Transverse colon (tissue), 4 donors: ENCODE measurements around the gene MAGI1.

Experiments
- POLR2A ChIP-seq: fragments of 450-650 bp; IDR thresholded peaks from one replicate; pipeline ENCODE4 v1.6.1; 2016; ENCODE audit warnings: antibody characterized with exemption, mild to moderate bottlenecking, moderate library complexity
- POLR2AphosphoS5 ChIP-seq, 3 donors: sonication (generic); formaldehyde crosslinking; IDR thresholded peaks; one replicate each; pipeline ENCODE4 v1.6.1; 2016; ENCODE audit warnings: antibody characterized with exemption in 3 of 3
- TF ChIP-seq, protein P1 (sequence below), 5 experiments: fragments of 200-600 bp in 3 of 5; fragments of 450-650 bp in 2 of 5; sonication (generic) in 3 of 5; IDR thresholded peaks; 1 replicate in 2 of 5; 2 replicates in 3 of 5; pipeline ENCODE4 v1.5.1; 2016 to 2017; ENCODE audit warnings: antibody characterized with exemption in 5 of 5, inconsistent platforms in 3 of 5, mild to moderate bottlenecking in 2 of 5, moderate library complexity in 1 of 5

GRCh38 chr3:65779390-65779789 lies 259.3 kb downstream of the MAGI1 start:
- TF ChIP-seq, protein P1, sequence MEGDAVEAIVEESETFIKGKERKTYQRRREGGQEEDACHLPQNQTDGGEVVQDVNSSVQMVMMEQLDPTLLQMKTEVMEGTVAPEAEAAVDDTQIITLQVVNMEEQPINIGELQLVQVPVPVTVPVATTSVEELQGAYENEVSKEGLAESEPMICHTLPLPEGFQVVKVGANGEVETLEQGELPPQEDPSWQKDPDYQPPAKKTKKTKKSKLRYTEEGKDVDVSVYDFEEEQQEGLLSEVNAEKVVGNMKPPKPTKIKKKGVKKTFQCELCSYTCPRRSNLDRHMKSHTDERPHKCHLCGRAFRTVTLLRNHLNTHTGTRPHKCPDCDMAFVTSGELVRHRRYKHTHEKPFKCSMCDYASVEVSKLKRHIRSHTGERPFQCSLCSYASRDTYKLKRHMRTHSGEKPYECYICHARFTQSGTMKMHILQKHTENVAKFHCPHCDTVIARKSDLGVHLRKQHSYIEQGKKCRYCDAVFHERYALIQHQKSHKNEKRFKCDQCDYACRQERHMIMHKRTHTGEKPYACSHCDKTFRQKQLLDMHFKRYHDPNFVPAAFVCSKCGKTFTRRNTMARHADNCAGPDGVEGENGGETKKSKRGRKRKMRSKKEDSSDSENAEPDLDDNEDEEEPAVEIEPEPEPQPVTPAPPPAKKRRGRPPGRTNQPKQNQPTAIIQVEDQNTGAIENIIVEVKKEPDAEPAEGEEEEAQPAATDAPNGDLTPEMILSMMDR (IDR thresholded peaks at IDR 0.05): no peak
- TF ChIP-seq POLR2AphosphoS5 (IDR thresholded peaks at IDR 0.05): no peak
- no peak for TF ChIP-seq POLR2A
